ENCODE results near the gene GJB5. TPM values are rescaled to one million over a fixed set of nuclear protein-coding genes. Genes with fewer than 3 reads are reported as not detected.

GJB5 gene
- not detected in 2 replicates for total RNA-seq (2011; cell fraction: chromatin; rRNA removed; ENCODE audit: low replicate concordance)
- not detected in 2 replicates for total RNA-seq (2011; cell fraction: nucleolus; rRNA removed)
- not detected in 2 replicates for total RNA-seq (2011; cell fraction: nucleoplasm; rRNA removed)
- total RNA-seq (2014; rRNA removed), result not detected in 2 replicates
- not detected in 2 replicates for total RNA-seq (2014; rRNA removed; fragmentation: Illumina TruSeq; extraction: Trizol)
- total RNA-seq (2015; rRNA removed; fragmentation: Illumina TruSeq; extraction: Trizol), result not detected in 2 replicates
- total RNA-seq (2021), result not detected in 2 replicates
- not detected in 2 replicates for polyA plus RNA-seq (2011; rRNA removed)
- polyA plus RNA-seq (2011; cell fraction: cytosol; rRNA removed), result 0.07 TPM in 1 of 2 replicates, not detected in the other
- polyA plus RNA-seq (2011; cell fraction: nucleus; rRNA removed), result not detected in 2 replicates
- 0.10 and 0.39 TPM in 2 replicates for polyA plus RNA-seq (2012)
- polyA plus RNA-seq (2014; fragmentation: Illumina TruSeq; extraction: Trizol), result not detected in 2 replicates
- polyA plus RNA-seq (2014; fragmentation: Nextera tagmentation; extraction: Ambion mirVana), result under 1 TPM in 1 of 2 experiments, not detected in 1; 0.04 TPM
- not detected in 2 replicates for polyA plus RNA-seq (2014; rRNA removed)
- not detected in 2 replicates for polyA minus RNA-seq (2011; rRNA and poly(A)+ RNA removed)
- not detected in 2 replicates for polyA minus RNA-seq (2011; cell fraction: cytosol; rRNA and poly(A)+ RNA removed)
- not detected in 2 replicates for polyA minus RNA-seq (2011; cell fraction: nucleus; rRNA and poly(A)+ RNA removed)
- not detected for Bru-seq, nascent RNA
- not detected for BruChase-seq, experiment 1, labeled RNA remaining after a 2-hour chase
- BruChase-seq, experiment 2, labeled RNA remaining after a 6-hour chase, result not detected
- long read RNA-seq, experiment 1, result 0 reads
- long read RNA-seq, experiment 2, result 0 reads
- long read RNA-seq, experiment 3, result 0 reads

GRCh38 chr1:34754964-34755637 lies at the start of gene GJB5:
Gene GJB5, plus strand, starts transcription at chr1:34755047. Its CDS starts 2,284 bp downstream, at chr1:34757331.
- H3K27ac ChIP-seq (ENCODE audit: extremely low read depth, low read depth, low read length), result no peak within 1 kb of the TSS
- intact Hi-C loops (cut with micrococcal nuclease) (no loop called here), in situ Hi-C loops (cut with MboI) (no loop called here)
- ChIA-PET CTCF (ENCODE audit: low intra/inter-chr PET ratio) (no interaction called here), POLR2A (interaction anchor here (0.8 to 0.9 kb wide), 2 partner anchors 20 to 30 kb away, joined by 3 read pairs; no protein-coding TSS in a partner anchor)
- H3K36me3 ChIP-seq (ENCODE audit: control insufficient read depth, insufficient read depth, low read length), result no peaks in the 10 kb centered on the region
- H3K4me3 ChIP-seq, result no peak within 1 kb of the TSS
- TF ChIP-seq RBM39 (optimal IDR thresholded peaks at IDR 0.05; ENCODE audit: low read depth, low read length), result no peak
- no peak for TF ChIP-seq THAP7 (CRISPR knock-in tag; IDR thresholded peaks at IDR 0.05)
- TF ChIP-seq TAF9B (IDR thresholded peaks at IDR 0.05; ENCODE audit: partially characterized antibody), result no peak
- no peak for TF ChIP-seq MTA3 (IDR thresholded peaks at IDR 0.05; ENCODE audit: borderline replicate concordance)
- TF ChIP-seq MAFG (tag; conservative IDR thresholded peaks at IDR 0.05), result no peak
- no peak for TF ChIP-seq U2AF2 (optimal IDR thresholded peaks at IDR 0.05; ENCODE audit: low read depth, low read length)
- no peak for TF ChIP-seq ZNF785 (CRISPR knock-in tag; IDR thresholded peaks at IDR 0.05)
- TF ChIP-seq TRIM24 (IDR thresholded peaks at IDR 0.05), result no peak
- no peak for TF ChIP-seq ZBTB9 (CRISPR knock-in tag; IDR thresholded peaks at IDR 0.05)
- no peak for TF ChIP-seq USF2 (CRISPR knock-in tag; IDR thresholded peaks at IDR 0.05)
- no peak for TF ChIP-seq PRPF4 (IDR thresholded peaks at IDR 0.05; ENCODE audit: insufficient read depth, low read depth, low read length, poor library complexity, severe bottlenecking)
- TF ChIP-seq MTA2 (IDR thresholded peaks at IDR 0.05; ENCODE audit: low read depth), result no peak
- TF ChIP-seq ZNF174 (CRISPR knock-in tag; IDR thresholded peaks at IDR 0.05), result no peak
- no peak for TF ChIP-seq SRSF1 (IDR thresholded peaks at IDR 0.05; ENCODE audit: low read depth, low read length)
- no peak for TF ChIP-seq HDAC6 (IDR thresholded peaks at IDR 0.05; ENCODE audit: low read depth, low read length)
- TF ChIP-seq TEAD2 (tag; IDR thresholded peaks at IDR 0.05), result no peak
- TF ChIP-seq TCF7L2 (IDR thresholded peaks at IDR 0.05; ENCODE audit: low read depth, low read length), result no peak
- H3K4me2 ChIP-seq (ENCODE audit: insufficient read depth, low read length), result no peak within 1 kb of the TSS
- FAIRE-seq, result no peak
- H2AFZ ChIP-seq (ENCODE audit: low read depth, low read length), result no peak within 1 kb of the TSS
- no peaks in the 10 kb centered on the region; the same call in 1 of the 2 replicates for H4K20me1 ChIP-seq (replicated peaks; ENCODE audit: control insufficient read depth, insufficient read depth, low read length)
- no peak for DNase-seq (ENCODE audit: extremely low read depth in 1 of 4, low spot score in 3 of 4)
- H3K9ac ChIP-seq (ENCODE audit: insufficient read depth in 1 of 2, low read depth in 2 of 2, low read length in 2 of 2), result peak within 1 kb of the TSS in 1 of 2 experiments; percentile 32; a peak in 1 of 4 replicates
- H3K9me1 ChIP-seq (ENCODE audit: control insufficient read depth, insufficient read depth, low read length), result no peaks in the 10 kb centered on the region
- H3K4me1 ChIP-seq (replicated peaks in 1 of 2; ENCODE audit: control insufficient read depth in 2 of 2, insufficient read depth in 2 of 2, low read length in 2 of 2), result no peaks in the 10 kb centered on the region
- under 1% methylated on average over 10 of the region's 13 CpGs for WGBS (ENCODE audit: insufficient coverage, low coverage, missing lambda C conversion rate)
- ATAC-seq, result no peak
- BruUV-seq (replicated peaks), result no TSS peak
- no peaks in the 10 kb centered on the region for H3K9me3 ChIP-seq (replicated peaks; ENCODE audit: control insufficient read depth, insufficient read depth, low read depth, low read length)
- H3K27me3 ChIP-seq (ENCODE audit: control insufficient read depth in 2 of 2, insufficient read depth in 2 of 2, low read length in 2 of 2), result peaks cover 32 to 51% of the 10 kb centered on the region in 2 experiments; a peak in 4 of 5 replicates
- H3K79me2 ChIP-seq (ENCODE audit: control insufficient read depth, insufficient read depth, low read length), result no peaks in the 10 kb centered on the region

All from K562 (cell line).